GM21381 (cell line): ENCODE data around the gene FUT8.
"Not testable (repeated sequence)": the region's sequence is repeated elsewhere in the genome, so short reads cannot be mapped to it uniquely, and the experiment has no call there.

Source experiments
- ATAC-seq: cut with Tn5 transposase; IDR thresholded peaks from one replicate; pipeline ENCODE4 v1.9.1; 2021; ENCODE audit warnings: mild to moderate bottlenecking, moderate library complexity; ENCODE audit not compliant: unreplicated experiment

FUT8 gene

GRCh38 chr14:65415613-65416012, 3.1 kb downstream of the FUT8 start:
- no peak for ATAC-seq

GRCh38 chr14:65419593-65420252, 7.2 kb downstream of the FUT8 start:
- ATAC-seq: no peak

GRCh38 chr14:65421201-65421981, 8.9 kb downstream of the FUT8 start:
- ATAC-seq: no peak

- ATAC-seq: no peak
Observed at GRCh38 chr14:65422088-65422834, 9.7 kb downstream of the FUT8 start.

GRCh38 chr14:65423982-65424381, 11.5 kb downstream of the FUT8 start:
- no peak for ATAC-seq

GRCh38 chr14:65424531-65424930, 12.0 kb downstream of the FUT8 start:
- ATAC-seq: no peak

GRCh38 chr14:65425885-65426284, 13.4 kb downstream of the FUT8 start:
- no peak for ATAC-seq

GRCh38 chr14:65426902-65427301, 14.4 kb downstream of the FUT8 start:
- not testable (repeated sequence) for ATAC-seq

GRCh38 chr14:65428691-65429090, 16.2 kb downstream of the FUT8 start:
- ATAC-seq: no peak

GRCh38 chr14:65429757-65430156, 17.2 kb downstream of the FUT8 start:
- no peak for ATAC-seq

- no peak for ATAC-seq
Observed at GRCh38 chr14:65431245-65431644, 18.7 kb downstream of the FUT8 start.

GRCh38 chr14:65431951-65432350, 19.4 kb downstream of the FUT8 start:
- no peak for ATAC-seq

GRCh38 chr14:65432361-65432948, 19.9 kb downstream of the FUT8 start:
- no peak for ATAC-seq

- no peak for ATAC-seq
Observed at GRCh38 chr14:65433157-65433556, 20.6 kb downstream of the FUT8 start.

- no peak for ATAC-seq
Observed at GRCh38 chr14:65433646-65434045, 21.1 kb downstream of the FUT8 start.

GRCh38 chr14:65434216-65434850, 21.8 kb downstream of the FUT8 start:
- ATAC-seq: no peak

- no peak for ATAC-seq
Observed at GRCh38 chr14:65438266-65438933, 25.9 kb downstream of the FUT8 start.

- no peak for ATAC-seq
Observed at GRCh38 chr14:65439117-65439516, 26.6 kb downstream of the FUT8 start.

GRCh38 chr14:65440230-65440629, 27.7 kb downstream of the FUT8 start:
- no peak for ATAC-seq

- ATAC-seq: no peak
Observed at GRCh38 chr14:65444230-65444629, 31.7 kb downstream of the FUT8 start.
